ENCODE data around the gene USP12.

DNA sequence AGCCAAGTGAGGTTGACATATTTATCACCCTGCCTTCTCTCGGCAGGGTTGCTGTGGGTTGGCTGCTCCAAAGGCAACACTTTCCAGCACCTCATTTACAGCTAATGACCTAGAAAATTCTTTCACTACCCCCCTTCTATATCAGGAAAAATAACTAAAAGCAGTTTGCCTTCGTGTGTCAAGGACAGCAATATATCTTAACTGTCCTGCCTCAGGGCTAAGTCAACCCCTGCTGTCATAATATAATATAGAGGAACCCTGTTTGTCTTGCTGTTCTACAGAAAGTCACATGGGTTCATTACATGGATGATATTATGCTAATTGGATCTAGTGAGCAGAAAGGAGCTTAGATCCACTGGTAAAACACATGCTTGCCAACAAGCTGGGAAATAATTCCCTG is 28.1 kb upstream of the USP12 start:
- TF ChIP-seq EZH2 (IDR thresholded peaks at IDR 0.05): no peak
- no peak for TF ChIP-seq POLR2AphosphoS5 (IDR thresholded peaks at IDR 0.05; ENCODE audit: borderline replicate concordance, low read depth, low read length)

Measured in SK-N-MC (cell line).